HepG2 (cell line): ENCODE data around the gene LTBR. TPM values are rescaled to one million over a fixed set of nuclear protein-coding genes. Genes with fewer than 3 reads are reported as not detected.

ENCODE experiments used
- DPF2 ChIP-seq: sonication (generic); formaldehyde crosslinking; IDR thresholded peaks from 2 replicates; pipeline ENCODE4 v1.4.0; 2020; ENCODE audit warnings: mild to moderate bottlenecking, low read depth, missing genetic modification reagents, borderline replicate concordance
- GABPA ChIP-seq, 2 experiments: IDR thresholded peaks; 2 replicates each; pipeline ENCODE4 v1.6.1; 2011 to 2016; ENCODE audit warnings: low read depth in 2 of 2, low read length in 1 of 2, missing biosample characterization in 1 of 2, missing genetic modification characterization in 1 of 2
- HDAC6 ChIP-seq: fragments of 200-600 bp; sonication (generic); IDR thresholded peaks from 2 replicates; pipeline ENCODE4 v1.7.0; 2017; ENCODE audit warnings: mild to moderate bottlenecking, antibody characterized with exemption, low read length, low read depth
- JUN ChIP-seq: sonication (generic); formaldehyde crosslinking; IDR thresholded peaks from 2 replicates; pipeline ENCODE4 v1.4.0; 2020; ENCODE audit warnings: mild to moderate bottlenecking, missing genetic modification reagents
- MBD4 ChIP-seq: IDR thresholded peaks from 2 replicates; pipeline ENCODE4 v1.6.1; 2012; ENCODE audit warnings: low read length, inconsistent platforms, borderline replicate concordance
- NFIB ChIP-seq: sonication (generic); formaldehyde crosslinking; IDR thresholded peaks from 2 replicates; pipeline ENCODE4 v1.9.0; 2021; ENCODE audit warnings: missing genetic modification reagents, mild to moderate bottlenecking, borderline replicate concordance
- ZFP36L1 ChIP-seq: sonication (generic); formaldehyde crosslinking; IDR thresholded peaks from 2 replicates; pipeline ENCODE4 v1.8.0; 2022; ENCODE audit warnings: mild to moderate bottlenecking, missing genetic modification reagents, moderate library complexity
- ZKSCAN8 ChIP-seq: IDR thresholded peaks from 2 replicates; pipeline ENCODE4 v1.6.1; 2016; ENCODE audit warnings: borderline replicate concordance, missing genetic modification reagents, missing compliant biosample characterization
- ZNF276 ChIP-seq: sonication (generic); formaldehyde crosslinking; IDR thresholded peaks from 2 replicates; pipeline ENCODE4 v1.4.0; 2020; ENCODE audit warnings: mild to moderate bottlenecking, low read depth, missing genetic modification reagents
- ZNF446 ChIP-seq: sonication (generic); formaldehyde crosslinking; IDR thresholded peaks from 2 replicates; pipeline ENCODE4 v1.5.0; 2020; ENCODE audit warnings: mild to moderate bottlenecking, missing genetic modification reagents
- ZNF547 ChIP-seq: sonication (generic); formaldehyde crosslinking; IDR thresholded peaks from 2 replicates; pipeline ENCODE4 v1.5.1; 2020; ENCODE audit warnings: mild to moderate bottlenecking, missing genetic modification reagents
- ZNF770 ChIP-seq: sonication (generic); formaldehyde crosslinking; IDR thresholded peaks from 2 replicates; pipeline ENCODE4 v1.5.0; 2020; ENCODE audit warnings: mild to moderate bottlenecking, missing genetic modification reagents
- ZNF776 ChIP-seq: sonication (generic); formaldehyde crosslinking; IDR thresholded peaks from 2 replicates; pipeline ENCODE4 v1.4.0; 2020; ENCODE audit warnings: mild to moderate bottlenecking, missing genetic modification reagents
- polyA plus RNA-seq, 8 experiments: library from polyadenylated mRNA; depleted of rRNA in 3 of 8; stranded (reverse) in 7 of 8; unstranded in 1 of 8; fragments of >200 nt; fragmentation: Illumina TruSeq in 4 of 8; extraction: Trizol in 4 of 8; gene quantifications; 2 replicates each; pipeline versions ENCODE4 v1.2.1 to v1.2.3, GENCODE V29; 2011 to 2016; ENCODE audit warnings: low read depth in 4 of 8, missing spikeins in 1 of 8, mixed read lengths in 1 of 8; ENCODE audit not compliant: insufficient read depth in 1 of 8
- total RNA-seq, 5 experiments: library from RNA; depleted of rRNA; stranded (reverse); fragments of >200 nt; fragmentation: Illumina TruSeq; extraction: Trizol; gene quantifications; 2 replicates each; pipeline ENCODE4 v1.2.3, GENCODE V29; 2016; ENCODE audit warnings: low read depth in 1 of 5
- TF ChIP-seq, protein P1 (sequence below): sonication (generic); formaldehyde crosslinking; IDR thresholded peaks from 2 replicates; pipeline ENCODE4 v1.4.0; 2020; ENCODE audit warnings: missing genetic modification reagents
- TF ChIP-seq, protein P2 (sequence below): sonication (generic); formaldehyde crosslinking; IDR thresholded peaks from 2 replicates; pipeline ENCODE4 v1.5.0; 2020; ENCODE audit warnings: missing genetic modification reagents, mild to moderate bottlenecking, borderline replicate concordance
- TF ChIP-seq, protein P3 (sequence below): conservative IDR thresholded peaks from 2 replicates; pipeline ENCODE4 v1.6.1; 2018; ENCODE audit warnings: missing genetic modification reagents
- TF ChIP-seq, protein P4 (sequence below): sonication (generic); formaldehyde crosslinking; IDR thresholded peaks from 2 replicates; pipeline ENCODE4 v1.5.0; 2020; ENCODE audit warnings: mild to moderate bottlenecking, missing genetic modification reagents, borderline replicate concordance

LTBR gene
- total and polyA plus RNA-seq, 2 of the 13 experiments (the other 11 are each of a cell fraction or from before 2014, with no cell fraction given) = 31.4 to 34.8 TPM

DNA sequence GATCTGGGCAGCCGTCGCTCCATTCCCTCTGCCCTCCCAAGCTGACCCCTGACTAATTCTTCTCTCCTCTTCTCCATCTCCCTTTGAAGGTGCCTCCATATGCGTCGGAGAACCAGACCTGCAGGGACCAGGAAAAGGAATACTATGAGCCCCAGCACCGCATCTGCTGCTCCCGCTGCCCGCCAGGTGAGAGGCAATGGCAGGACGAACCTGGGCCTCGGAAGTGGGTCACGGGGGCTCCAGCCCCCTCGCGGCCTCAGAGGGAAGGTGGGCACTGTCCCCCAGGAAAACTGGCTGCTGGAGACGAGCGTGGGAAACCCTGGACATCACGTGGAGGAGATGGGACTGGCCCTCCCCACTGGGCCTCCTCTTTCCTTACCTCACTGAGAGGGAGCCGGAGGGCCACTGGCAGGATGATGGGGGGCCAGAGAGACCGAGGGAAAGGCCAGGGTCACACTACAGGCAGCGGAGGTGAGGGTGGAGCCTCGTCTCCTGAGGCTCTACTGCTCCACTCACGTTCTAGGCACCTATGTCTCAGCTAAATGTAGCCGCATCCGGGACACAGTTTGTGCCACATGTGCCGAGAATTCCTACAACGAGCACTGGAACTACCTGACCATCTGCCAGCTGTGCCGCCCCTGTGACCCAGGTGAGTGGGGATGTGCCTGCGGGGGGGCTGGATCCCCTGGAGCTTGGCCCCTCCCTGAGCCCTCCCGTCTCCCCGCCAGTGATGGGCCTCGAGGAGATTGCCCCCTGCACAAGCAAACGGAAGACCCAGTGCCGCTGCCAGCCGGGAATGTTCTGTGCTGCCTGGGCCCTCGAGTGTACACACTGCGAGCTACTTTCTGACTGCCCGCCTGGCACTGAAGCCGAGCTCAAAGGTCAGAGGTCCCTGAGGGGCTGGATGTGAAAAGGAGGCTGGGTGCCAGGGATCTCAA is 806 bp downstream of the LTBR start (continued):
- TF ChIP-seq, protein P1, sequence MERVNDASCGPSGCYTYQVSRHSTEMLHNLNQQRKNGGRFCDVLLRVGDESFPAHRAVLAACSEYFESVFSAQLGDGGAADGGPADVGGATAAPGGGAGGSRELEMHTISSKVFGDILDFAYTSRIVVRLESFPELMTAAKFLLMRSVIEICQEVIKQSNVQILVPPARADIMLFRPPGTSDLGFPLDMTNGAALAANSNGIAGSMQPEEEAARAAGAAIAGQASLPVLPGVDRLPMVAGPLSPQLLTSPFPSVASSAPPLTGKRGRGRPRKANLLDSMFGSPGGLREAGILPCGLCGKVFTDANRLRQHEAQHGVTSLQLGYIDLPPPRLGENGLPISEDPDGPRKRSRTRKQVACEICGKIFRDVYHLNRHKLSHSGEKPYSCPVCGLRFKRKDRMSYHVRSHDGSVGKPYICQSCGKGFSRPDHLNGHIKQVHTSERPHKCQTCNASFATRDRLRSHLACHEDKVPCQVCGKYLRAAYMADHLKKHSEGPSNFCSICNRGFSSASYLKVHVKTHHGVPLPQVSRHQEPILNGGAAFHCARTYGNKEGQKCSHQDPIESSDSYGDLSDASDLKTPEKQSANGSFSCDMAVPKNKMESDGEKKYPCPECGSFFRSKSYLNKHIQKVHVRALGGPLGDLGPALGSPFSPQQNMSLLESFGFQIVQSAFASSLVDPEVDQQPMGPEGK (CRISPR knock-in tag) = peak; percentile 65
- TF ChIP-seq HDAC6 (no peak), ZNF776 (CRISPR knock-in tag) (peak; percentile 46; the same call in 1 of the 2 replicates), NFIB (CRISPR knock-in tag) (no peak), ZNF446 (CRISPR knock-in tag) (no peak), ZKSCAN8 (CRISPR knock-in tag) (no peak), DPF2 (CRISPR knock-in tag) (no peak), GABPA (IDR thresholded peaks at IDR 0.05; ENCODE audit: low read depth, low read length) (no peak), GABPA (CRISPR knock-in tag; IDR thresholded peaks at IDR 0.05; ENCODE audit: low read depth) (no peak), ZNF547 (CRISPR knock-in tag) (peak; percentile 3; the same call in 1 of the 2 replicates), ZNF770 (CRISPR knock-in tag) (peak; percentile 48; the same call in 1 of the 2 replicates), ZFP36L1 (CRISPR knock-in tag) (no peak), ZNF276 (no peak), MBD4 (no peak), JUN (CRISPR knock-in tag) (no peak)
- TF ChIP-seq, protein P2, sequence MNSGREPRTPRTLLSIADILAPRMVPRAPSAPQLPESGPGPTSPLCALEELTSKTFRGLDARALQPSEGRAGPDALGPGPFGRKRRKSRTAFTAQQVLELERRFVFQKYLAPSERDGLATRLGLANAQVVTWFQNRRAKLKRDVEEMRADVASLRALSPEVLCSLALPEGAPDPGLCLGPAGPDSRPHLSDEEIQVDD (CRISPR knock-in tag) = no peak
- TF ChIP-seq, protein P3, sequence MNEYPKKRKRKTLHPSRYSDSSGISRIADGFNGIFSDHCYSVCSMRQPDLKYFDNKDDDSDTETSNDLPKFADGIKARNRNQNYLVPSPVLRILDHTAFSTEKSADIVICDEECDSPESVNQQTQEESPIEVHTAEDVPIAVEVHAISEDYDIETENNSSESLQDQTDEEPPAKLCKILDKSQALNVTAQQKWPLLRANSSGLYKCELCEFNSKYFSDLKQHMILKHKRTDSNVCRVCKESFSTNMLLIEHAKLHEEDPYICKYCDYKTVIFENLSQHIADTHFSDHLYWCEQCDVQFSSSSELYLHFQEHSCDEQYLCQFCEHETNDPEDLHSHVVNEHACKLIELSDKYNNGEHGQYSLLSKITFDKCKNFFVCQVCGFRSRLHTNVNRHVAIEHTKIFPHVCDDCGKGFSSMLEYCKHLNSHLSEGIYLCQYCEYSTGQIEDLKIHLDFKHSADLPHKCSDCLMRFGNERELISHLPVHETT (CRISPR knock-in tag) = no peak
- TF ChIP-seq, protein P4, sequence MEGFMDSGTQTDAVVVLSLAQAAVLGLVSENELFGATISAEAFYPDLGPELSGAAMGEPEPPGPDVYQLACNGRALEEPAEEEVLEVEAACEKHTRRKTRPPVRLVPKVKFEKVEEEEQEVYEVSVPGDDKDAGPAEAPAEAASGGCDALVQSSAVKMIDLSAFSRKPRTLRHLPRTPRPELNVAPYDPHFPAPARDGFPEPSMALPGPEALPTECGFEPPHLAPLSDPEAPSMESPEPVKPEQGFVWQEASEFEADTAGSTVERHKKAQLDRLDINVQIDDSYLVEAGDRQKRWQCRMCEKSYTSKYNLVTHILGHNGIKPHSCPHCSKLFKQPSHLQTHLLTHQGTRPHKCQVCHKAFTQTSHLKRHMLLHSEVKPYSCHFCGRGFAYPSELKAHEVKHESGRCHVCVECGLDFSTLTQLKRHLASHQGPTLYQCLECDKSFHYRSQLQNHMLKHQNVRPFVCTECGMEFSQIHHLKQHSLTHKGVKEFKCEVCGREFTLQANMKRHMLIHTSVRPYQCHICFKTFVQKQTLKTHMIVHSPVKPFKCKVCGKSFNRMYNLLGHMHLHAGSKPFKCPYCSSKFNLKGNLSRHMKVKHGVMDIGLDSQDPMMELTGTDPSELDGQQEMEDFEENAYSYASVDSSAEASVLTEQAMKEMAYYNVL (CRISPR knock-in tag) = no peak
